Heart left ventricle (tissue), 11 donors: ENCODE measurements around the gene RNASE2. TPM values are rescaled to one million over a fixed set of nuclear protein-coding genes. Genes with fewer than 3 reads are reported as not detected.

Experiments
- polyA plus RNA-seq, 2 donors: library from polyadenylated mRNA; stranded (reverse); fragments of 200-250 nt; gene quantifications; one replicate each; pipeline ENCODE4 v1.2.3, GENCODE V29; 2013
- total RNA-seq, 9 donors: library from RNA; depleted of rRNA in 2 of 9; stranded (reverse); fragments of >200 nt in 2 of 9; fragmentation: NEBNext Ultra II Directional in 3 of 9; extraction: Animal tissue kit (Norgen Biotek cat#: 25700) in 3 of 9; gene quantifications; one replicate each; pipeline versions ENCODE4 v1.1.0 to v1.2.4, GENCODE V29; 2016 to 2023
- donor health status: ischemic (EF 13 %, LVEDD 7.1; RV severe dilation, severe dysfunction).
- donor health status: healthy with polysubstance abuse.
- donor health status: DM: no; HTN: yes; CAD: no.
- donor health status: DM: no; HTN: no; CAD: no.
- donor health status: ischemic (EF 25% LVEDD 5.7; RV mildly dilated, moderate dysfunction).
- donor health status: healthy.
- donor health status: DM: yes; HTN: yes; CAD: no.
- donor health status: PGD.
- donor health status: nonischemic (EF 23%, LVEDD 6.1; RV moderate dilation, normal function).

The RNASE2 gene
- total and polyA plus RNA-seq, 11 donors, result 0.80 to 16.6 (median 2.5) TPM; not detected in 3

Other genes starting within 250 kb of the RNASE2 start
- gene EDDM3A, start 209.6 kb upstream of the RNASE2 start, total RNA-seq, result not detected
- gene EDDM3A, start 209.6 kb upstream of the RNASE2 start, polyA plus RNA-seq, result not detected
- not detected for gene EDDM3B, start 187.1 kb upstream of the RNASE2 start, total RNA-seq
- gene EDDM3B, start 187.1 kb upstream of the RNASE2 start, polyA plus RNA-seq, result not detected
- gene RNASE6, start 174.2 kb upstream of the RNASE2 start, total RNA-seq, result 10 to 100 TPM in 2 of 9 donors, 1 to 10 TPM in 7; 2.5 to 39.9 (median 5.2) TPM
- gene RNASE6, start 174.2 kb upstream of the RNASE2 start, polyA plus RNA-seq, result 1 to 10 TPM; 1.1 to 6.3 TPM
- gene RNASE1, start 152.6 kb upstream of the RNASE2 start, total RNA-seq, result 100 to 1,000 TPM; 127 to 654 (median 294) TPM
- 100 to 1,000 TPM; 199 to 242 TPM for gene RNASE1, start 152.6 kb upstream of the RNASE2 start, polyA plus RNA-seq
- gene RNASE3, start 64.1 kb upstream of the RNASE2 start, total RNA-seq, result under 1 TPM in 2 of 9 donors, not detected in 7; 0.38 to 0.61 TPM
- under 1 TPM in 1 of 2 donors, not detected in 1; 0.12 TPM for gene RNASE3, start 64.1 kb upstream of the RNASE2 start, polyA plus RNA-seq
- gene METTL17, start 34.5 kb downstream of the RNASE2 start, total RNA-seq, result 10 to 100 TPM; 31.3 to 59.5 (median 43.2) TPM
- gene METTL17, start 34.5 kb downstream of the RNASE2 start, polyA plus RNA-seq, result 10 to 100 TPM; 51.0 to 53.2 TPM
- not detected for gene SLC39A2, start 43.8 kb downstream of the RNASE2 start, total RNA-seq
- gene SLC39A2, start 43.8 kb downstream of the RNASE2 start, polyA plus RNA-seq, result not detected
- 100 to 1,000 TPM; 187 to 661 (median 301) TPM for gene NDRG2, start 69.6 kb downstream of the RNASE2 start, total RNA-seq
- 100 to 1,000 TPM; 314 to 339 TPM for gene NDRG2, start 69.6 kb downstream of the RNASE2 start, polyA plus RNA-seq
- gene TPPP2, start 74.7 kb downstream of the RNASE2 start, total RNA-seq, result 1 to 10 TPM in 3 of 9 donors, under 1 TPM in 4, not detected in 2; 0.54 to 2.8 (median 0.99) TPM
- under 1 TPM; 0.65 to 0.96 TPM for gene TPPP2, start 74.7 kb downstream of the RNASE2 start, polyA plus RNA-seq
- gene RNASE13, start 79.3 kb downstream of the RNASE2 start, total RNA-seq, result not detected
- not detected for gene RNASE13, start 79.3 kb downstream of the RNASE2 start, polyA plus RNA-seq
- not detected for gene RNASE7, start 86.9 kb downstream of the RNASE2 start, total RNA-seq
- gene RNASE7, start 86.9 kb downstream of the RNASE2 start, polyA plus RNA-seq, result under 1 TPM in 1 of 2 donors, not detected in 1; 0.04 TPM
- not detected for gene RNASE8, start 102.3 kb downstream of the RNASE2 start, total RNA-seq
- not detected for gene RNASE8, start 102.3 kb downstream of the RNASE2 start, polyA plus RNA-seq
- 10 to 100 TPM; 16.1 to 31.5 (median 18.8) TPM for gene ARHGEF40, start 114.8 kb downstream of the RNASE2 start, total RNA-seq
- gene ARHGEF40, start 114.8 kb downstream of the RNASE2 start, polyA plus RNA-seq, result 10 to 100 TPM; 15.5 to 18.2 TPM
- 10 to 100 TPM; 33.9 to 97.9 (median 38.2) TPM for gene ZNF219, start 143.2 kb downstream of the RNASE2 start, total RNA-seq
- 10 to 100 TPM; 50.0 to 57.4 TPM for gene ZNF219, start 143.2 kb downstream of the RNASE2 start, polyA plus RNA-seq
- gene TMEM253, start 145.6 kb downstream of the RNASE2 start, total RNA-seq, result under 1 TPM in 6 of 9 donors, not detected in 3; 0.19 to 0.79 (median 0.36) TPM
- gene TMEM253, start 145.6 kb downstream of the RNASE2 start, polyA plus RNA-seq, result under 1 TPM; 0.29 to 0.57 TPM
- gene OR5AU1, start 200.6 kb downstream of the RNASE2 start, total RNA-seq, result not detected
- not detected for gene OR5AU1, start 200.6 kb downstream of the RNASE2 start, polyA plus RNA-seq